Left renal pelvis (tissue), 4 donors: ENCODE data around the gene TMEM141. TPM values are rescaled to one million over a fixed set of nuclear protein-coding genes. Genes with fewer than 3 reads are reported as not detected.

ENCODE experiments used
- DNase-seq, 4 donors: peaks; one replicate each; pipeline ENCODE4 v3.0.0-alpha.2; 2013; ENCODE audit warnings: low read depth in 4 of 4, low spot score in 3 of 4
- polyA plus RNA-seq, 4 donors: library from polyadenylated mRNA; unstranded; fragments of 120-200 nt; gene quantifications; one replicate each; pipeline ENCODE4 v1.2.1, GENCODE V29; 2013; ENCODE audit not compliant: insufficient read length in 4 of 4

Gene TMEM141
- polyA plus RNA-seq, 4 donors, result 35.6 to 86.2 (median 64.2) TPM

GRCh38 chr9:136807281-136808074, 16.3 kb downstream of the TMEM141 start, which contains the start of gene RABL6:
RABL6 (plus strand) TSS chr9:136807948; CDS start chr9:136808197, 249 bp downstream.
- peak in 1 of 4 donors; percentile 50 for DNase-seq

GRCh38 chr9:136808075-136808805, 17.1 kb downstream of the TMEM141 start:
- DNase-seq, result no peak

DNA sequence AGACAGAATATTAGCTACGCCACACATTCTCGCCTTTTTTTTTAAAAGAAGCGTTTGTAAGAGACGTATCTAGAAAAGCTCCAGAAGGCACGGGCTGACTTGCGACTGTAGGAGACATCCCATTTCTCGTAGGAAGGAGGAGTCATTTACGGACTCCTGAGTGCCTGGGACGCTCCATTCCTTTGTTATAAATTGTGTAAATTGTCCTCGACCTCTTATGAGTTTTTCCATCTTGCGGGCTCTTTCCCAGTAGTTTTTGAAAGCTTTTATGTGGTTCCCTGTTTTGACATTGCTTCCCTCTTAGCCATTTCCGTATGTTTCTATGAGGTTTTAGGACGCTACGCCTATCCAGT, 17.6 kb downstream of the TMEM141 start:
- DNase-seq, result no peak

GRCh38 chr9:136814725-136815421, 23.7 kb downstream of the TMEM141 start:
- DNase-seq, result no peak

GRCh38 chr9:136815422-136815782, 24.3 kb downstream of the TMEM141 start:
- DNase-seq, result no peak

DNA sequence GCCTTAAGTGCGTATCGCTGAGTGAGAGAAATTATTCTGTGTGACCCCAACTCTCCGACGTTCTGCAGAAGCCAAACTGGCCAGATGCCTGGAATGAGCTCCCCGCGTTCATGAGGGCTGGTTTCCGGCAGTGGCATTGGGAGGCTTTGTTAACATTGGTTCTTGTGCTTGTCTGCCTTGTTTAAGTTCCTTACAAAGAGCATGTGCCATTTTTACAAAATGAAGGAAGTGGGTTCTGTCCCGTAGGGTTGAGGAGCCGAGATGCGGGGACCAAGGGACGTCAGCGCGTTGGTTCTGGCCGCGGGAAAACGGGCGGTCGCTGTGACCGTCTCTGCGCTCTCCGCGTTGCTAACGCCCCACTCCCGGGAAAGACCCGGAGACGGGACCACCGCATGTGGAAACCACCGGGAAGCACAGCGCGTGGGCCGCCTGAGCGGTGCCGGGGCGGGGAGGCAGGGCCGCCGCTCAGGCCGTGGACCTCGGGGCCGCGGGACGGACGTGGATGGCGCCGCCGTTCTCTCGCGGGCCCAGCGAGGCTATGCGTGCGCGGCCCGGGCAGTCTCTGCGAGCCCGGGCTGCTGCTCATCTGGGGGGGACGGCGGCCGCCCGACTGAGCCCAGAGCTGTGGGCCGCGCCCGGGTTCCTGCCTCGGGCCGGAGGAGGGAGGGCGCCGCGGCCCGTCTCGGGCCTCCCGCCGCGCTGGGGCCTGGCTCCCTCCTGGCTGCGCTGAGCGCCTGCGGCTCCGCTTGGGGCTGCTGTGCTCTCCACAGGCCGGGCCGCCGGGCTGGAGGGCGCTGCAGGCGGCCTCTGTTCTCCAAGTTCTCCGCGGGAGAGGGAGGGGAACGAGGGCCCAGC, 30.1 kb downstream of the TMEM141 start:
- DNase-seq, result no peak

- no peak for DNase-seq
Observed at GRCh38 chr9:136821826-136822544, 30.8 kb downstream of the TMEM141 start.

DNA sequence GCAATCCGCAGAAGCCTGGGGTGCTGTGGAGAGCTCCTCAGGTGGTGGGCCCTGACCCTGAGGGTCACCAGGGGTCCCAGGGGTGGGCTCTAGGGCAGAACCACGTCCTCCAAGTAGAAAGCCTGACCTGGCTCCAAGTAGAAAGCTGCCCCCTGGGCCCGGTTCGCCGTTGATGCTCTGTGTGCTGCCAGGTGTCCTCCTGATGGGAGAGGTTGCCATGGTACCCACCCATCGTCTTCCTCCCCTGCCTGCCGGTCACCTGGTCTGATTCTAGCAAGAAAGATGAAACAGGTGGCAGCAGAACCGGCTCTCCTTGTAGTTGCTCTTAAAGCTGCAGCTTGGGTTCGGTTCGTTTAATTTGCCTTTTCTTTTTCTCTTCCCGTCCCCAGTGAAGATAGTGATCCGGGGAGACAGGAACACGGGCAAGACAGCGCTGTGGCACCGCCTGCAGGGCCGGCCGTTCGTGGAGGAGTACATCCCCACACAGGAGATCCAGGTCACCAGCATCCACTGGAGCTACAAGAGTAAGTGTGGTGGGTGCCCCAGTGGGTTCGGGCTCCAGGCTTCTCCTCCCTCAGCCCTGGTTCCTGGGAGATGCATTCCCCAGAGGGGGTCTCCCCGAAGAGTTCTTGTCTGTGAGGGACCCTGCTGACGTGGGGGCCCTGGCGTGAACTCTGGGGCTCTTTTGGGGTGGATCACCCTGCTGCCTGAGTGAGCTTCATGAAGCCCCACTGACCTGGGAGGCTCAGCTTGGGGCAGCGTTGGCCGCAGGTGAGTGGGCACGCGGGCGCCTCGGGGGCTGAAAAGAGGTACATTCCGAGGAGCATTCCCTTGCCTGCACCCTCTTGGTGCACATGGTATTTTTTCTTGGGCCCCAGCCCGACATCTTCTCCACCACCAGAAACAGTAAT, 32.2 kb downstream of the TMEM141 start:
- no peak for DNase-seq

DNA sequence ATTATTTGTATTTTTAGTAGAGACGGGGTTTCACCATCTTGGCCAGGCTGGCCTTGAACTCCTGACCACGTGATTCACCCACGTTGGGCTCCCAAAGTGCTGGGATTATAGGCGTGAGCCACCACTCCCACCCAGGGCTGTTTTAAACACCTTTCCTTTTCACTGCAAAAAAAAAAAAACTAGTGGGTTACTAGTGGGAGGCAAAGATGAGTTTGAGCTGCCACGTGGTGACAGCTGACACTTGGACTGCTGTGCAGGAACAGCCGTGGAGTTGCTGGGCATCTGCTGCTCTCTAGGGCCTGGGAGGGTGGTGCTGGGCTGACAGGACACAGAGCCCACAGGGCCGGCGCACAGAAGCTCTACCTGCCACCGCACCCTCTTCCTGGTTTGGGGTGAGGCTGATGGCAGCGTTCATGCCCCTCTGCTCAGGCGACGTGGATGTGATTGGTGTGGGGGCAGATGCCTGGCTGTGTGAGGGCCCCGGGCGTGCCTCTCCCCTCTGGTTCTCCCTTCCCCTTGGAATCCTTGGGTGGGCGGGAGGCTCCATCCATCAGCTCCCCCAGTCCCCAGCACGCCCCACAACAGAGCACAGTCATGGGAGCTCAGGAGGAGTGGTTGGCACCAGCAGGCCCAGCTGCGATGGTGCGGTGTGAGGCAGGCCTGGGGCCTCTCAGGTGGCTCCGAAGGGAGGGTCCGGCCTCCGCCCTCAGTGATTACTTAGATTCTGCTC, 33.5 kb downstream of the TMEM141 start:
- no peak for DNase-seq

DNA sequence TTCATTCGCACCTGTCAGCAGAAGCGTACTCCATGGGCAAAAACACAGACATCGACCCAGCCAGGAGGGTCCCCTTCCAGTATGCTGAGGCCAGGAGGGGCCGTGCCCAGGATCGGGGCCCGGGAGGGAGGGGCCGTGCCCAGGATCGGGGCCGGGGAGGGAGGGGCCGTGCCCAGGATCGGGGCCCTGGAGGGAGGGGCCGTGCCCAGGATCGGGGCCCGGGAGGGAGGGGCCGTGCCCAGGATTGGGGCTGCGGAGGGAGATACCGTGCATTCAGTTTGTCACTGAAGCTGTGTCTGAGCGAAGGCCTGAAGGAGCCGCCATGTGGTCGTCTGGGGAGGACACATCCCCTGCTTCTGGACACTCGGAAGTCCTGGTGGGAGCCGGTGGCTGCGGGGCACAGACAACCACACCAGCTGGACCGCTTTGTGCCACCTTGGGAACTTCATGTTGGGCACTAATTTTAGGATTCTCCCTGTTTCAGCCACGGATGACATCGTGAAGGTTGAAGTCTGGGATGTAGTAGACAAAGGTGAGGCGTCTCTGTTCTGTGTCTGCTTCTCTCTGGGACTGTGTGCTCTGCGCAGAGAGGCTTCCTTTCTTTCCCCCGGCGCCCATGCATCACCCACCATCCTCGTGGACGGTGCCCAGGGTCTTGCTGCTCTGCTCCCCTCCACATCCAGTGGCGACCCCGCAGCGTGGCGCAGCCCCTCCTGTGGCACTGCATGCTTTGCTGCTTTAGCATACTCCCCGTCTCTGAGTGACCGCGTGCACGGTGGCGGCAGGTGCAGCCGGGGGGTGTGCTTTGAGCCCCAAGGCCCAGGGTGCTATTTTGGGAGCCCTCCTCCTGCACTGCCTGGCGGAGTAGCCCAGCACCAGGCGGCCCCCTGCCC, 34.4 kb downstream of the TMEM141 start:
- DNase-seq, result no peak

DNA sequence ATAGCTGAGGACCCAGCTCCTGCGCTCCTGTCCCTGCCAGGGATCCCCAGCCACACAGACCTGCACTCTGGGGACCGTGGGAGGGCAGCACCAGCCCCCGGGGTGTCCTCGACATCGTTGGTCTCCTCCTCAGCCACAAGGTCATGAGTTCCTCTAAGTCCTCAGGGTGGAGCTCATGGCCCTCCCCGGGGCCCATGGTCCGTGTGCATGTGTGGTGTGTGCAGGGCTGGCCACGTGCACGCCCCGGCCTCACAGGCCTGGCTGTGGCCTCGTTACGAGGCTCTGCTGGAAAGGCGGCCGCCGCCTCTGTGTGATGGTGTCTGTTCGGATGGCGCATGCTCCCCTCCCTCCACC, 35.0 kb downstream of the TMEM141 start:
- no peak for DNase-seq

DNA sequence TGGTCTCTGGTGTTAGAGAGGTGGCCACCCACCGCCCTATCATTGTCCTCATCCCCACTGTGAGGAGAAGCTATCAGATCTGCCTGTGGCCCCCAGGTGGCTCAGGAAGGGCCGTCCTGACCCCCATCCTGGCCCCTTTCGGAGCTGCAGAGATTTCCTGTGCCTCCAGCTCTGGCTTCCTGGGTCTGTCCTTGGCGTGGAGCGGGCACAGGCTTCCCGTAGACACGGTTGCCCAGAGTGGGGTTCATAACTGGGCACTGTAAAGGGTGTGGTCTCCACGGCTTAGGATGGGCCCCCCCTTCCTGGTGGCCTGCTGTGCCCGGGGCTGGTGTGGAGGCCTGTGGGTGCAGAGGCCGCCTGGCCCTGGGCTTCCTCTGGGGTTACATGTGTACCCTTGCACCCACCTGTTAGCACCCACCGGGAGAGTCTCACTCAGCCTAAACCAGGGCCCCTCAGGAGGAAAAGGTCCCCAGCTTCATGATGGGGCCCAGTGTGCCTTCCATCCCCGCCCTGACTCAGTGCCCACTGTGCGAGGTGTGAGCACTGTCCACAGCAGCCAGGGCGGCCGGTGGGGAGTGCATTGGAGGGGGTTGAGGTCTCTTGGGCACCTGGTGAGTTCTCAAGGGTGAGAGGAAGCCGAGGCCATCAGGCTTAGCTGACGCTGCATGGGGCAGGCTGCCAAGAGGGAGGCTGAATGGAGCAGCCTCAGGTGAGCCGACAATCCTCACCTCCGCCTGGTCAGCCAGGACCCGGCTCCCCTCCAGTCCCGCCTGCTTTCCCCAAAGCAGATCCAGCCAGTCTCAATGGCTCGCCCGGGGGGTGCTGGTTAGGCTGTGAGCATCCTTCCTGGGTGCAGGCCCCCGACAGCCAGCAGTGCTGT, 35.8 kb downstream of the TMEM141 start:
- DNase-seq, result no peak

DNA sequence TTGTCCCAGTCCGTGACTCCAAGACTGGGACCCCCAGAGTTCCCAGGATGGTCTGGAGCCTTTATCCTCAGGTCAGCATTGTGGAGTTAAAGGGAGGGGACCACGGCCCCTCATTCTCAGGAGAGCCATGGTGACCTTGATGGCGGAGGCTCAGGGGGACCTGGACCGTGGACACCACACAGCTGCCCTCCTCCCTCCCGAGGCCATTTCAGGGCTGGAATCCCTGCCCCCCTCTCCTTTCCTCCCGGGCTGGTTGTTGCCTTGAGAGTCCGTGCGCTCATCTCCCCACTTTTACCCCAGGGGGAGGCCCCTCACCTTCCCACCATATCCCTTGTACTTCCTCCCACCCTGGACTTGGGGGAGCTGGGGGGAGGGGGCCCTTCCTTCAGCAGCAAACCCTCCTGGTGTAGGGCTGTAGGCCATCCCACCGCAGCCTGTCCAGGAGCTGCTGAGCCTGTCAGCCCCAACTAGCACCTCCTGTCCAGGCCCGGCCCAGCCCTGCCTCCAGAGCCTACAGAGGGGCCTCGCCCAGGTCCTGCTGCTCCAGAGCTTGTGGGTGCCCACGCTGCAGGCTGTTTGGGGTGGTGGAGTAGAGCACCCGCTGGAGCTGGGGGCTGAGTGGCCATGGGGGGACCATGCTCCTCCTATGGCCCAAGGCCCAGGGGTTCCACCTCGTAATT, 36.8 kb downstream of the TMEM141 start:
- DNase-seq, result no peak

GRCh38 chr9:136828474-136829140, 37.5 kb downstream of the TMEM141 start:
- DNase-seq, result no peak

DNA sequence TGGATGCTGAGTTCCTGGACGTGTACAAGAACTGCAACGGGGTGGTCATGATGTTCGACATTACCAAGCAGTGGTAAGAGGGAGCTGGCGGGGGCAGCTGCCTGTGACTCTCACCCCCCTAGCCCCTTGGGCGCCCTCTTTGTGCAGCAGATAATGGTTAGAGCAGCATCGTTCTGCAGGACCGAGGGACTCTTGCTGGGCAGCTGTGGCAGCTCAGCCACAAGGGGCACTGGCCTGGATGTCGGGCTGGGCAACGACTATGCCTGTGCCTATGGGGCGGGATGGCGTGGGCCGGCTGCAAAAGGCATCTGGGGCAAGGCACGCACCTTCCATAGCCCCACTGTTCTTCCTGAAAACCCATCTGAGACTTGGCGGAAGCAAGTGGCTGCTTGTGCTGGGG, 38.3 kb downstream of the TMEM141 start:
- DNase-seq, result no peak
